OCI-LY7 (cell line): ENCODE data around the gene XRN2.

Experiments
- CTCF ChIP-seq: fragments of 200-600 bp; sonication (generic); conservative IDR thresholded peaks from 2 replicates; pipeline ENCODE4 v1.5.1; 2014; ENCODE audit warnings: mild to moderate bottlenecking, antibody characterized with exemption, low read length, moderate library complexity, mixed read lengths
- EZH2phosphoT487 ChIP-seq: fragments of 200-600 bp; sonication (generic); IDR thresholded peaks from 2 replicates; pipeline ENCODE4 v1.6.1; 2018; ENCODE audit warnings: low read depth, borderline replicate concordance, mild to moderate bottlenecking, mixed run types, antibody characterized with exemption, low read length, moderate library complexity, mixed read lengths

GRCh38 chr20:21436205-21436604 lies 133.1 kb downstream of the XRN2 start:
- TF ChIP-seq CTCF, result no peak
- no peak for TF ChIP-seq EZH2phosphoT487
